K562 (cell line): ENCODE data around the gene RUSC2. TPM values are rescaled to one million over a fixed set of nuclear protein-coding genes. Genes with fewer than 3 reads are reported as not detected.

ENCODE experiments used
- ATAC-seq: fragments of 200-7000 bp; cut with Tn5 transposase; 3 replicates; pipeline ENCODE4 v1.9.1; 2020; ENCODE audit warnings: moderate library complexity
- BruUV-seq: library from RNA; stranded (reverse); fragments of 400-500 nt; replicated peaks from 2 replicates; lab custom pipeline; 2021; lab: Mats Ljungman, UMichigan
- CTCF ChIA-PET: fragments of 300-600 bp; formaldehyde crosslinking; extraction: SDS; loops from one replicate; lab custom pipeline; 2021; ENCODE audit warnings: low intra/inter-chr PET ratio; lab: Yijun Ruan, JAX
- POLR2A ChIA-PET: fragments of 300-600, 350-650 bp; sonication (Branson Sonifier 250); formaldehyde crosslinking; extraction: SDS; loops from one replicate; lab custom pipeline; 2021; ENCODE audit warnings: antibody characterized with exemption, inconsistent platforms; lab: Yijun Ruan, JAX
- DNase-seq, 4 experiments: peaks; one replicate each; pipeline versions ENCODE4 v3.0.0 to v3.0.0-alpha.2; 2011 to 2018; ENCODE audit warnings: low spot score in 3 of 4, mixed read lengths in 3 of 4; ENCODE audit errors: extremely low read depth in 1 of 4
- FAIRE-seq: peaks from 2 replicates; lab custom pipeline; 2011; peaks lifted over from hg19 to GRCh38; lab: Jason Lieb, UNC
- H2AFZ ChIP-seq: 2 replicates; pipeline ENCODE4 v1.6.0; 2011; ENCODE audit warnings: low read depth, low read length, control low read depth, inconsistent platforms
- H3K27ac ChIP-seq: fragments of 200-600 bp; 3 replicates; pipeline ENCODE4 v1.8.0; 2011; ENCODE audit warnings: low read depth, mild to moderate bottlenecking, control low read depth, inconsistent platforms, low read length, moderate library complexity, mixed read lengths; ENCODE audit errors: extremely low read depth
- H3K27me3 ChIP-seq, 2 experiments: fragments of 300-600 bp in 1 of 2; 2 replicates in 1 of 2; 3 replicates in 1 of 2; pipeline versions ENCODE4 v1.6.0 to v1.8.0; 2011; ENCODE audit warnings: inconsistent platforms in 2 of 2, low read length in 2 of 2, mild to moderate bottlenecking in 1 of 2, mixed read lengths in 1 of 2, moderate library complexity in 1 of 2; ENCODE audit not compliant: control insufficient read depth in 2 of 2, insufficient read depth in 2 of 2
- H3K36me3 ChIP-seq: fragments of 300-600 bp; 3 replicates; pipeline ENCODE4 v1.8.0; 2011; ENCODE audit warnings: mild to moderate bottlenecking, low read length, inconsistent platforms; ENCODE audit not compliant: control insufficient read depth, insufficient read depth
- H3K4me1 ChIP-seq, 2 experiments: fragments of 200-600 bp in 1 of 2; replicated peaks in 1 of 2; 2 replicates in 1 of 2; 3 replicates in 1 of 2; pipeline versions ENCODE4 v1.5.1 to v1.8.0; 2011; ENCODE audit warnings: inconsistent platforms in 2 of 2, low read length in 2 of 2, mild to moderate bottlenecking in 1 of 2, mixed read lengths in 1 of 2, moderate library complexity in 1 of 2; ENCODE audit not compliant: control insufficient read depth in 2 of 2, insufficient read depth in 2 of 2
- H3K4me2 ChIP-seq: 2 replicates; pipeline ENCODE4 v1.6.1; 2011; ENCODE audit warnings: low read length, control low read depth, inconsistent platforms, mixed read lengths; ENCODE audit not compliant: insufficient read depth
- H3K4me3 ChIP-seq: fragments of 200-600 bp; sonication (generic), shearing (Covaris generic); 2 replicates; pipeline ENCODE4 v1.5.1; 2016; ENCODE audit warnings: control low read depth, inconsistent platforms
- H3K79me2 ChIP-seq: fragments of 200-600 bp; 3 replicates; pipeline ENCODE4 v1.8.0; 2011; ENCODE audit warnings: low read length, inconsistent platforms; ENCODE audit not compliant: control insufficient read depth, insufficient read depth
- H3K9ac ChIP-seq, 2 experiments: 2 replicates each; pipeline versions ENCODE4 v1.6.0 to v1.6.1; 2011; ENCODE audit warnings: low read depth in 2 of 2, low read length in 2 of 2, control low read depth in 1 of 2, inconsistent platforms in 1 of 2, mild to moderate bottlenecking in 1 of 2, mixed read lengths in 1 of 2; ENCODE audit not compliant: insufficient read depth in 1 of 2
- H3K9me1 ChIP-seq: one replicate; pipeline ENCODE4 v1.6.0; 2011; ENCODE audit warnings: inconsistent platforms, mild to moderate bottlenecking, low read length, moderate library complexity; ENCODE audit not compliant: control insufficient read depth, insufficient read depth
- H3K9me3 ChIP-seq: replicated peaks from 2 replicates; pipeline ENCODE4 v1.5.1; 2011; ENCODE audit warnings: low read depth, low read length, inconsistent platforms; ENCODE audit not compliant: control insufficient read depth, insufficient read depth
- H4K20me1 ChIP-seq: replicated peaks from 2 replicates; pipeline ENCODE4 v1.6.1; 2011; ENCODE audit warnings: low read length, inconsistent platforms, mixed read lengths; ENCODE audit not compliant: control insufficient read depth, insufficient read depth
- E2F6 ChIP-seq, 2 experiments: IDR thresholded peaks; 2 replicates each; pipeline ENCODE4 v1.6.1; 2011; ENCODE audit warnings: borderline replicate concordance in 1 of 2, control low read depth in 1 of 2, low read depth in 1 of 2, low read length in 1 of 2, mild to moderate bottlenecking in 1 of 2, mixed read lengths in 1 of 2, moderate library complexity in 1 of 2; ENCODE audit not compliant: insufficient read depth in 1 of 2, insufficient read length in 1 of 2, poor library complexity in 1 of 2, severe bottlenecking in 1 of 2; ENCODE audit errors: extremely low read depth in 1 of 2
- ETV6 ChIP-seq, 3 experiments: fragments of 150-350 bp in 1 of 3; sonication (generic) in 1 of 3; formaldehyde crosslinking in 1 of 3; IDR thresholded peaks; 2 replicates each; pipeline versions ENCODE4 v1.6.1 to v1.8.0; 2014 to 2022; ENCODE audit warnings: borderline replicate concordance in 2 of 3, low read depth in 2 of 3, antibody characterized with exemption in 1 of 3, low read length in 1 of 3, mild to moderate bottlenecking in 1 of 3, missing genetic modification reagents in 1 of 3
- GATAD2B ChIP-seq: fragments of 450-650 bp; IDR thresholded peaks from 2 replicates; pipeline ENCODE4 v1.6.1; 2017; ENCODE audit warnings: mild to moderate bottlenecking, borderline replicate concordance
- KLF1 ChIP-seq: fragments of 450-650 bp; IDR thresholded peaks from 2 replicates; pipeline ENCODE4 v1.6.1; 2016; ENCODE audit warnings: missing genetic modification characterization, missing compliant biosample characterization
- NCOR1 ChIP-seq: fragments of 450-650 bp; IDR thresholded peaks from 2 replicates; pipeline ENCODE4 v1.6.1; 2016; ENCODE audit warnings: mild to moderate bottlenecking, moderate library complexity
- PHF21A ChIP-seq: fragments of 450-650 bp; IDR thresholded peaks from 2 replicates; pipeline ENCODE4 v1.6.1; 2017; ENCODE audit warnings: low read depth, borderline replicate concordance
- POLR2B ChIP-seq: fragments of 450-650 bp; IDR thresholded peaks from 2 replicates; pipeline ENCODE4 v1.6.1; 2018; ENCODE audit warnings: low read depth; ENCODE audit not compliant: partially characterized antibody
- SPI1 ChIP-seq: IDR thresholded peaks from 2 replicates; pipeline ENCODE4 v1.6.1; 2011; ENCODE audit warnings: low read depth, low read length, control low read depth, borderline replicate concordance
- THRA ChIP-seq: fragments of 450-650 bp; IDR thresholded peaks from 2 replicates; pipeline ENCODE4 v1.6.1; 2017; ENCODE audit warnings: mild to moderate bottlenecking, moderate library complexity
- ZNF24 ChIP-seq: fragments of 450-650 bp; IDR thresholded peaks from 2 replicates; pipeline ENCODE4 v1.6.1; 2016
- in situ Hi-C: fragments of 300-500 bp; cut with MboI; formaldehyde crosslinking; loops from 4 replicates; pipeline ENCODE4 v1.15.0; 2018; ENCODE audit warnings: inconsistent platforms, mixed read lengths
- intact Hi-C: fragments of 100-400 bp; cut with micrococcal nuclease; formaldehyde crosslinking; loops from 2 replicates; pipeline ENCODE4 v1.14.2; 2022
- polyA plus RNA-seq, 8 experiments: library from polyadenylated mRNA; depleted of rRNA in 4 of 8; stranded (reverse) in 5 of 8; unstranded in 3 of 8; fragments of >200 nt; fragmentation: Nextera tagmentation in 2 of 8; fragmentation: Illumina TruSeq in 1 of 8; extraction: Ambion mirVana in 2 of 8; extraction: Trizol in 1 of 8; gene quantifications; 2 replicates each; pipeline versions ENCODE4 v1.2.1 to v1.2.3, GENCODE V29; 2011 to 2014; ENCODE audit warnings: inconsistent platforms in 1 of 8, missing spikeins in 1 of 8
- total RNA-seq, 7 experiments: library from RNA; depleted of rRNA in 6 of 7; stranded (reverse); fragments of >200 nt in 6 of 7; fragmentation: Illumina TruSeq in 2 of 7; extraction: Trizol in 2 of 7; gene quantifications; 2 replicates each; pipeline versions ENCODE4 v1.2.1 to v1.2.3, GENCODE V29; 2011 to 2021; ENCODE audit warnings: low replicate concordance in 1 of 7
- TF ChIP-seq, protein P1 (sequence below): fragments of 250-450 bp; sonication (Bioruptor Pico); IDR thresholded peaks from 2 replicates; pipeline ENCODE4 v1.5.0; 2020; ENCODE audit warnings: mild to moderate bottlenecking, borderline replicate concordance
- TF ChIP-seq, protein P2 (sequence below): fragments of 150-350 bp; conservative IDR thresholded peaks from 2 replicates; pipeline ENCODE4 v1.6.1; 2014; ENCODE audit warnings: low read length

The RUSC2 gene
- total and polyA plus RNA-seq, 9 of the 15 experiments (the other 6 are each of a cell fraction or from before 2014, with no cell fraction given) = 0.08 to 12.8 (median 3.1) TPM

DNA sequence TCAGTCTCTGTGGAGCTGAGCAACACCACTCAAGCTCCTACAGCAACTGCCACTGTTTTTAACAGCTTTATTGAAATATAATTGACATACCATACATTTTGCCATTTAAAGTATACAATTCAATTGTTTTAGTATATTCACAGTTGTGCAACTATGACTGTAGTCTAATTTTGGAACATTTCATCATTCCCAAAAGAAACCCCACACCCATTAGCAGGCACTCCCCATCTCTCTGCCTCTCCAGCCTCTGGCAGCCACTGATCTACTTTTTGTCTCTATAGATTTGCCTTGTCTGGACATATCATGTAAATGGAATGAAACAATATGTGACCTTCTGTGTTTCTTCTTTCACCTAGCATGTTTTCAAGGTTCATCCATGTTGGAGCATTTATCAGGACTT is 43.5 kb downstream of the RUSC2 start:
- no peaks in the 10 kb centered on the region; the same call in 2 of the 3 replicates for H3K79me2 ChIP-seq
- H3K9ac ChIP-seq = no peak overlapping the region
- TF ChIP-seq THRA = no peak
- no peak for TF ChIP-seq NCOR1
- no peak for TF ChIP-seq SPI1
- no peak for TF ChIP-seq ETV6 (IDR thresholded peaks at IDR 0.05; ENCODE audit: borderline replicate concordance in 1 of 2, low read depth in 2 of 2, low read length in 1 of 2)
- TF ChIP-seq ETV6 (CRISPR knock-in tag; IDR thresholded peaks at IDR 0.05; ENCODE audit: borderline replicate concordance) = no peak
- TF ChIP-seq GATAD2B = no peak
- no peak for TF ChIP-seq KLF1 (tag)
- no peak for TF ChIP-seq E2F6 (IDR thresholded peaks at IDR 0.05; ENCODE audit: borderline replicate concordance in 1 of 2, extremely low read depth in 1 of 2, insufficient read depth in 1 of 2, insufficient read length in 1 of 2, low read depth in 1 of 2, low read length in 1 of 2, poor library complexity in 1 of 2, severe bottlenecking in 1 of 2)
- TF ChIP-seq ZNF24 = no peak
- TF ChIP-seq POLR2B = no peak
- TF ChIP-seq, protein P1, sequence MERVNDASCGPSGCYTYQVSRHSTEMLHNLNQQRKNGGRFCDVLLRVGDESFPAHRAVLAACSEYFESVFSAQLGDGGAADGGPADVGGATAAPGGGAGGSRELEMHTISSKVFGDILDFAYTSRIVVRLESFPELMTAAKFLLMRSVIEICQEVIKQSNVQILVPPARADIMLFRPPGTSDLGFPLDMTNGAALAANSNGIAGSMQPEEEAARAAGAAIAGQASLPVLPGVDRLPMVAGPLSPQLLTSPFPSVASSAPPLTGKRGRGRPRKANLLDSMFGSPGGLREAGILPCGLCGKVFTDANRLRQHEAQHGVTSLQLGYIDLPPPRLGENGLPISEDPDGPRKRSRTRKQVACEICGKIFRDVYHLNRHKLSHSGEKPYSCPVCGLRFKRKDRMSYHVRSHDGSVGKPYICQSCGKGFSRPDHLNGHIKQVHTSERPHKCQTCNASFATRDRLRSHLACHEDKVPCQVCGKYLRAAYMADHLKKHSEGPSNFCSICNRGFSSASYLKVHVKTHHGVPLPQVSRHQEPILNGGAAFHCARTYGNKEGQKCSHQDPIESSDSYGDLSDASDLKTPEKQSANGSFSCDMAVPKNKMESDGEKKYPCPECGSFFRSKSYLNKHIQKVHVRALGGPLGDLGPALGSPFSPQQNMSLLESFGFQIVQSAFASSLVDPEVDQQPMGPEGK (CRISPR knock-in tag) = no peak
- no peak for TF ChIP-seq PHF21A
- TF ChIP-seq, protein P2, sequence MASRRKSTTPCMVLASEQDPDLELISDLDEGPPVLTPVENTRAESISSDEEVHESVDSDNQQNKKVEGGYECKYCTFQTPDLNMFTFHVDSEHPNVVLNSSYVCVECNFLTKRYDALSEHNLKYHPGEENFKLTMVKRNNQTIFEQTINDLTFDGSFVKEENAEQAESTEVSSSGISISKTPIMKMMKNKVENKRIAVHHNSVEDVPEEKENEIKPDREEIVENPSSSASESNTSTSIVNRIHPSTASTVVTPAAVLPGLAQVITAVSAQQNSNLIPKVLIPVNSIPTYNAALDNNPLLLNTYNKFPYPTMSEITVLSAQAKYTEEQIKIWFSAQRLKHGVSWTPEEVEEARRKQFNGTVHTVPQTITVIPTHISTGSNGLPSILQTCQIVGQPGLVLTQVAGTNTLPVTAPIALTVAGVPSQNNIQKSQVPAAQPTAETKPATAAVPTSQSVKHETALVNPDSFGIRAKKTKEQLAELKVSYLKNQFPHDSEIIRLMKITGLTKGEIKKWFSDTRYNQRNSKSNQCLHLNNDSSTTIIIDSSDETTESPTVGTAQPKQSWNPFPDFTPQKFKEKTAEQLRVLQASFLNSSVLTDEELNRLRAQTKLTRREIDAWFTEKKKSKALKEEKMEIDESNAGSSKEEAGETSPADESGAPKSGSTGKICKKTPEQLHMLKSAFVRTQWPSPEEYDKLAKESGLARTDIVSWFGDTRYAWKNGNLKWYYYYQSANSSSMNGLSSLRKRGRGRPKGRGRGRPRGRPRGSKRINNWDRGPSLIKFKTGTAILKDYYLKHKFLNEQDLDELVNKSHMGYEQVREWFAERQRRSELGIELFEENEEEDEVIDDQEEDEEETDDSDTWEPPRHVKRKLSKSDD = no peak
- H4K20me1 ChIP-seq = 0 out of 2 replicates have a peak, but pooled peaks cover 6% of the 10 kb centered on the region
- H3K9me3 ChIP-seq = no peaks in the 10 kb centered on the region
- H2AFZ ChIP-seq = no peak overlapping the region
- H3K9me1 ChIP-seq = no peaks in the 10 kb centered on the region
- intact Hi-C loops (no loop called here), in situ Hi-C loops (no loop called here)
- FAIRE-seq (no peak), ATAC-seq (no peak), DNase-seq (no peak)
- H3K4me2 ChIP-seq = no peak overlapping the region
- BruUV-seq = no TSS peak
- no peaks in the 10 kb centered on the region for H3K27me3 ChIP-seq
- H3K4me1 ChIP-seq = no peaks in the 10 kb centered on the region
- H3K36me3 ChIP-seq = no peaks in the 10 kb centered on the region
- ChIA-PET CTCF (interaction anchor here (0.7 kb wide), 1 partner anchor 113 kb away, joined by 3 read pairs; no protein-coding TSS in a partner anchor), POLR2A (interaction anchor here (0.7 to 2.2 kb wide), 2 partner anchors 13 kb away, joined by 4 to 10 read pairs; no protein-coding TSS in a partner anchor)
- no peak overlapping the region for H3K27ac ChIP-seq
- H3K4me3 ChIP-seq = no peak overlapping the region
